ENCODE measurements around the gene MZT2B.
"Not testable (repeated sequence)": the region's sequence is repeated elsewhere in the genome, so short reads cannot be mapped to it uniquely, and the experiment has no call there.

Gene MZT2B

GRCh38 chr2:130219147-130219546, 37.1 kb downstream of the MZT2B start:
- DNase-seq (ENCODE audit: low read depth) = not testable (repeated sequence)

- DNase-seq (ENCODE audit: low read depth) = not testable (repeated sequence)
These were observed 38.4 kb downstream of the MZT2B start for GRCh38 chr2:130220505-130220904.

GRCh38 chr2:130222523-130222922, 40.5 kb downstream of the MZT2B start:
- not testable (repeated sequence) for DNase-seq (ENCODE audit: low read depth)

- not testable (repeated sequence) for DNase-seq (ENCODE audit: low read depth)
These were observed 45.9 kb downstream of the MZT2B start for GRCh38 chr2:130228005-130228404.

GRCh38 chr2:130228467-130229160, 46.6 kb downstream of the MZT2B start:
- DNase-seq (ENCODE audit: low read depth) = not testable (repeated sequence)

- peak; percentile 25 for DNase-seq (ENCODE audit: low read depth)
These were observed 47.1 kb downstream of the MZT2B start for GRCh38 chr2:130229161-130229510.

GRCh38 chr2:130230376-130230775, 48.3 kb downstream of the MZT2B start:
- DNase-seq (ENCODE audit: low read depth) = not testable (repeated sequence)

GRCh38 chr2:130230907-130231306, 48.8 kb downstream of the MZT2B start:
- not testable (repeated sequence) for DNase-seq (ENCODE audit: low read depth)

- no peak for DNase-seq (ENCODE audit: low read depth)
These were observed 49.6 kb downstream of the MZT2B start for GRCh38 chr2:130231656-130232055.

- DNase-seq (ENCODE audit: low read depth) = not testable (repeated sequence)
These were observed 51.0 kb downstream of the MZT2B start for GRCh38 chr2:130233066-130233465.

GRCh38 chr2:130239581-130239980, 57.5 kb downstream of the MZT2B start:
- not testable (repeated sequence) for DNase-seq (ENCODE audit: low read depth)

All from activated T-cell treated with anti-CD3 and anti-CD28 coated beads for 48 hours (primary cell).